KBM-7 (cell line): ENCODE results near the gene LYZL1.
A peak's percentile ranks its signal among the peaks of the same experiment; 100 is the strongest.
"Not testable (repeated sequence)": the region's sequence is repeated elsewhere in the genome, so short reads cannot be mapped to it uniquely, and the experiment has no call there.

Source experiments
- DNase-seq: peaks from one replicate; pipeline ENCODE4 v3.0.0-alpha.2; 2015
- in situ Hi-C: fragments of 300-500 bp; cut with MboI; formaldehyde crosslinking; loops from 2 replicates; pipeline ENCODE4 v1.14.3; 2020; ENCODE audit warnings: low sequenced_read_pairs, low pct_unique_long_range_greater_than_20kb, mixed read lengths

The LYZL1 gene

GRCh38 chr10:29297678-29298077 lies 8.8 kb downstream of the LYZL1 start:
- DNase-seq, result no peak
- in situ Hi-C loops, result loop anchor here (25.0 kb wide), 1 partner anchor 660 kb away; no protein-coding TSS in a partner anchor

- in situ Hi-C loops, result no loop called here
- DNase-seq, result no peak
Measured at GRCh38 chr10:29301359-29301910, 12.6 kb downstream of the LYZL1 start.

- in situ Hi-C loops, result no loop called here
- no peak for DNase-seq
Measured at GRCh38 chr10:29302499-29302898, 13.6 kb downstream of the LYZL1 start.

- in situ Hi-C loops, result no loop called here
- peak; percentile 72 for DNase-seq
Measured at GRCh38 chr10:29304264-29304994, 15.6 kb downstream of the LYZL1 start.

- in situ Hi-C loops, result no loop called here
- no peak for DNase-seq
Measured at GRCh38 chr10:29304995-29305335, 16.1 kb downstream of the LYZL1 start.

- in situ Hi-C loops, result no loop called here
- DNase-seq, result no peak
Measured at GRCh38 chr10:29306688-29307087, 17.8 kb downstream of the LYZL1 start.

GRCh38 chr10:29308142-29308541 lies 19.3 kb downstream of the LYZL1 start:
- in situ Hi-C loops, DNase-seq: not testable (repeated sequence)

- in situ Hi-C loops, result no loop called here
- DNase-seq, result no peak
Measured at GRCh38 chr10:29309465-29309864, 20.6 kb downstream of the LYZL1 start.

- DNase-seq, in situ Hi-C loops: not testable (repeated sequence)
Measured at GRCh38 chr10:29310463-29310862, 21.6 kb downstream of the LYZL1 start.

GRCh38 chr10:29313071-29313470 lies 24.2 kb downstream of the LYZL1 start:
- DNase-seq, result no peak
- in situ Hi-C loops, result no loop called here

- no peak for DNase-seq
- in situ Hi-C loops, result no loop called here
Measured at GRCh38 chr10:29314726-29315125, 25.9 kb downstream of the LYZL1 start.

GRCh38 chr10:29315814-29316213 lies 26.9 kb downstream of the LYZL1 start:
- in situ Hi-C loops, result no loop called here
- DNase-seq, result no peak

GRCh38 chr10:29316308-29317026 lies 27.6 kb downstream of the LYZL1 start:
- in situ Hi-C loops, result no loop called here
- DNase-seq, result no peak

GRCh38 chr10:29317027-29317420 lies 28.2 kb downstream of the LYZL1 start:
- in situ Hi-C loops, result no loop called here
- DNase-seq, result no peak

- in situ Hi-C loops, result no loop called here
Measured at GRCh38 chr10:29317423-29318021, 28.7 kb downstream of the LYZL1 start.

GRCh38 chr10:29318141-29319071 lies 29.5 kb downstream of the LYZL1 start:
- DNase-seq, in situ Hi-C loops: not testable (repeated sequence)

More at GRCh38 chr10:29317423-29318021, 28.7 kb downstream of the LYZL1 start:
- no peak for DNase-seq

- in situ Hi-C loops, result no loop called here
- no peak for DNase-seq
Measured at GRCh38 chr10:29319205-29319781, 30.4 kb downstream of the LYZL1 start.

GRCh38 chr10:29320680-29321121 lies 31.8 kb downstream of the LYZL1 start:
- DNase-seq, in situ Hi-C loops: not testable (repeated sequence)

GRCh38 chr10:29321656-29322055 lies 32.8 kb downstream of the LYZL1 start:
- DNase-seq, result no peak
- in situ Hi-C loops, result no loop called here
